Sigmoid colon (tissue), 4 donors: ENCODE measurements around the gene RELL1.

Experiments used
- EP300 ChIP-seq, 4 donors: sonication (generic); formaldehyde crosslinking; IDR thresholded peaks; one replicate each; pipeline ENCODE4 v1.6.1; 2017; ENCODE audit warnings: antibody characterized with exemption in 4 of 4
- POLR2A ChIP-seq, 2 donors: fragments of 450-650 bp; IDR thresholded peaks; one replicate each; pipeline ENCODE4 v1.6.1; 2016; ENCODE audit warnings: antibody characterized with exemption in 2 of 2, mild to moderate bottlenecking in 2 of 2, moderate library complexity in 2 of 2
- POLR2AphosphoS5 ChIP-seq, 4 donors: sonication (generic); formaldehyde crosslinking; IDR thresholded peaks; one replicate each; pipeline ENCODE4 v1.6.1; 2017; ENCODE audit warnings: antibody characterized with exemption in 4 of 4
- TF ChIP-seq, protein P1 (sequence below), 4 experiments: fragments of 450-650 bp in 3 of 4; fragments of 200-600 bp in 1 of 4; IDR thresholded peaks; one replicate each; pipeline ENCODE4 v1.5.1; 2016 to 2019; ENCODE audit warnings: antibody characterized with exemption in 4 of 4, mild to moderate bottlenecking in 3 of 4, moderate library complexity in 2 of 4

DNA sequence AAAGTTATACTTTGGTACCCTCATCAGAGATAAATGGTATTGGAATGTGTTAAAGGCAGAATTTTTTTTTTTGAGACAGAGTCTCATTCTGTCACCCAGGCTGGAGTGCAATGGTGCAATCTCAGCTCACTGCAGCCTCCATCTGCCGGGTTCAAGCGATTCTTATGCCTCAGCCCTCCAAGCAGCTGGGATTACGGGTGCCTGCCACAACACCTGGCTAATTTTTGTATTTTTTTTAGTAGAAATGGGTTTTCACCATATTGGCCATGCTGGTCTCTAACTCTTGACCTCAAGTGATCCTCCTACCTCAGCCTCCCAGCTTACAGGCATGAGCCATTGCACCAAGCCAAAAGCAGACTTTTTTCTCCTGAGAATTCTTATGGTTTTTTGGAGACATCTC lies 11.4 kb upstream of the RELL1 start:
- TF ChIP-seq, protein P1, sequence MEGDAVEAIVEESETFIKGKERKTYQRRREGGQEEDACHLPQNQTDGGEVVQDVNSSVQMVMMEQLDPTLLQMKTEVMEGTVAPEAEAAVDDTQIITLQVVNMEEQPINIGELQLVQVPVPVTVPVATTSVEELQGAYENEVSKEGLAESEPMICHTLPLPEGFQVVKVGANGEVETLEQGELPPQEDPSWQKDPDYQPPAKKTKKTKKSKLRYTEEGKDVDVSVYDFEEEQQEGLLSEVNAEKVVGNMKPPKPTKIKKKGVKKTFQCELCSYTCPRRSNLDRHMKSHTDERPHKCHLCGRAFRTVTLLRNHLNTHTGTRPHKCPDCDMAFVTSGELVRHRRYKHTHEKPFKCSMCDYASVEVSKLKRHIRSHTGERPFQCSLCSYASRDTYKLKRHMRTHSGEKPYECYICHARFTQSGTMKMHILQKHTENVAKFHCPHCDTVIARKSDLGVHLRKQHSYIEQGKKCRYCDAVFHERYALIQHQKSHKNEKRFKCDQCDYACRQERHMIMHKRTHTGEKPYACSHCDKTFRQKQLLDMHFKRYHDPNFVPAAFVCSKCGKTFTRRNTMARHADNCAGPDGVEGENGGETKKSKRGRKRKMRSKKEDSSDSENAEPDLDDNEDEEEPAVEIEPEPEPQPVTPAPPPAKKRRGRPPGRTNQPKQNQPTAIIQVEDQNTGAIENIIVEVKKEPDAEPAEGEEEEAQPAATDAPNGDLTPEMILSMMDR (IDR thresholded peaks at IDR 0.05): no peak
- TF ChIP-seq POLR2A (IDR thresholded peaks at IDR 0.05): no peak
- TF ChIP-seq POLR2AphosphoS5 (IDR thresholded peaks at IDR 0.05): no peak
- no peak for TF ChIP-seq EP300 (IDR thresholded peaks at IDR 0.05)
